A549 (cell line): ENCODE measurements around the gene ATG10. TPM values are rescaled to one million over a fixed set of nuclear protein-coding genes. Genes with fewer than 3 reads are reported as not detected.

Experiments
- ATAC-seq, 2 experiments: fragments of 200-7000 bp in 1 of 2; fragments of >200 bp in 1 of 2; cut with Nextera tagmentation in 1 of 2; cut with Tn5 transposase in 1 of 2; 3 replicates each; pipeline versions ENCODE4 v1.8.0 to v1.9.1; 2018 to 2020; ENCODE audit warnings: mild to moderate bottlenecking in 1 of 2, moderate library complexity in 1 of 2
- CTCF ChIA-PET: fragments of 300-600 bp; sonication (Branson Sonifier 250); formaldehyde crosslinking; extraction: SDS; loops from one replicate; lab custom pipeline; 2021; ENCODE audit warnings: antibody characterized with exemption, inconsistent platforms; lab: Yijun Ruan, JAX
- POLR2A ChIA-PET: fragments of 350-600 bp; formaldehyde crosslinking; extraction: SDS; loops from one replicate; lab custom pipeline; 2021; ENCODE audit warnings: antibody characterized with exemption, inconsistent platforms; lab: Yijun Ruan, JAX
- DNase-seq, 2 experiments: peaks; one replicate each; pipeline versions ENCODE4 v3.0.0 to v3.0.0-alpha.2; 2011 to 2016; ENCODE audit warnings: low read depth in 1 of 2, low spot score in 1 of 2
- FAIRE-seq: peaks from 2 replicates; lab custom pipeline; 2011; peaks lifted over from hg19 to GRCh38; lab: Jason Lieb, UNC
- H3K27ac ChIP-seq, 2 experiments: fragments of >200 bp; sonication (Bioruptor Twin); formaldehyde crosslinking; 3 replicates each; pipeline ENCODE4 v1.5.1; 2016 to 2017
- H3K4me1 ChIP-seq: fragments of >200 bp; sonication (Bioruptor Twin); formaldehyde crosslinking; 3 replicates; pipeline ENCODE4 v1.6.1; 2016
- H3K4me2 ChIP-seq: fragments of >200 bp; sonication (Bioruptor Twin); formaldehyde crosslinking; 3 replicates; pipeline ENCODE4 v1.6.1; 2016
- H3K4me3 ChIP-seq: fragments of >200 bp; sonication (Bioruptor Twin); formaldehyde crosslinking; 3 replicates; pipeline ENCODE4 v1.5.1; 2016
- H3K9me3 ChIP-seq: fragments of >200 bp; sonication (Bioruptor Twin); formaldehyde crosslinking; 3 replicates; pipeline ENCODE4 v1.6.1; 2016
- BHLHE40 ChIP-seq: IDR thresholded peaks from 2 replicates; pipeline ENCODE4 v1.6.1; 2012; ENCODE audit warnings: low read depth, low read length, inconsistent platforms
- CEBPB ChIP-seq, 2 experiments: fragments of >200 bp in 1 of 2; sonication (Bioruptor Twin) in 1 of 2; formaldehyde crosslinking in 1 of 2; IDR thresholded peaks; 2 replicates each; pipeline ENCODE4 v1.6.1; 2012 to 2016
- CHD2 ChIP-seq: fragments of 150-350 bp; IDR thresholded peaks from 2 replicates; pipeline ENCODE4 v1.6.1; 2014; ENCODE audit warnings: low read length; ENCODE audit not compliant: partially characterized antibody
- EHMT2 ChIP-seq: fragments of 200-600 bp; sonication (generic); IDR thresholded peaks from 2 replicates; pipeline ENCODE4 v1.6.1; 2016; ENCODE audit warnings: antibody characterized with exemption, low read depth, mild to moderate bottlenecking, moderate library complexity
- FOSL2 ChIP-seq, 2 experiments: fragments of 450-650 bp in 1 of 2; fragments of >200 bp in 1 of 2; sonication (Bioruptor Twin) in 1 of 2; formaldehyde crosslinking; IDR thresholded peaks; 2 replicates each; pipeline versions ENCODE4 v1.5.0 to v1.6.1; 2016 to 2020; ENCODE audit warnings: mild to moderate bottlenecking in 1 of 2, moderate library complexity in 1 of 2
- HEYL ChIP-seq: fragments of 250-450 bp; sonication (Bioruptor Pico); IDR thresholded peaks from 2 replicates; pipeline ENCODE4 v1.8.0; 2021; ENCODE audit warnings: mild to moderate bottlenecking, moderate library complexity
- HOXB5 ChIP-seq: fragments of 250-450 bp; sonication (Bioruptor Pico); IDR thresholded peaks from 2 replicates; pipeline ENCODE4 v1.5.0; 2020; ENCODE audit warnings: mild to moderate bottlenecking, moderate library complexity
- JUNB ChIP-seq: fragments of >200 bp; sonication (Bioruptor Twin); formaldehyde crosslinking; IDR thresholded peaks from 2 replicates; pipeline ENCODE4 v1.6.1; 2016
- MAFK ChIP-seq: fragments of 450-650 bp; IDR thresholded peaks from 2 replicates; pipeline ENCODE4 v1.6.1; 2014; ENCODE audit not compliant: partially characterized antibody
- NFE2L2 ChIP-seq: fragments of 150-350 bp; conservative IDR thresholded peaks from 2 replicates; pipeline ENCODE4 v1.6.1; 2014; ENCODE audit warnings: low read length
- NPAS2 ChIP-seq: fragments of 250-450 bp; sonication (Bioruptor Pico); IDR thresholded peaks from 2 replicates; pipeline ENCODE4 v1.8.0; 2022; ENCODE audit warnings: mild to moderate bottlenecking, moderate library complexity, borderline replicate concordance
- PHF8 ChIP-seq: fragments of 200-600 bp; sonication (generic); IDR thresholded peaks from 2 replicates; pipeline ENCODE4 v1.6.1; 2016; ENCODE audit warnings: low read depth, mild to moderate bottlenecking, antibody characterized with exemption, moderate library complexity, borderline replicate concordance
- RARB ChIP-seq: fragments of 250-450 bp; sonication (Bioruptor Pico); IDR thresholded peaks from 2 replicates; pipeline ENCODE4 v1.8.0; 2021; ENCODE audit warnings: mild to moderate bottlenecking, moderate library complexity
- RFX5 ChIP-seq: fragments of 450-650 bp; IDR thresholded peaks from 2 replicates; pipeline ENCODE4 v1.7.1; 2014; ENCODE audit warnings: antibody characterized with exemption, mild to moderate bottlenecking, moderate library complexity
- TFCP2L1 ChIP-seq: fragments of 250-450 bp; sonication (Bioruptor Pico); IDR thresholded peaks from 2 replicates; pipeline ENCODE4 v1.5.0; 2021; ENCODE audit warnings: mild to moderate bottlenecking
- ZC3H11A ChIP-seq: fragments of 450-650 bp; IDR thresholded peaks from 2 replicates; pipeline ENCODE4 v1.6.1; 2014; ENCODE audit warnings: antibody characterized with exemption, mild to moderate bottlenecking
- ZSCAN20 ChIP-seq: fragments of 250-450 bp; sonication (Bioruptor Pico); IDR thresholded peaks from 2 replicates; pipeline ENCODE4 v1.8.0; 2022; ENCODE audit warnings: mild to moderate bottlenecking, moderate library complexity
- WGBS: methylation state at CpG from one replicate; pipeline ENCODE4 v1.1.6; 2017; ENCODE audit errors: missing lambda C conversion rate; 5-methylcytosine and 5-hydroxymethylcytosine counted together
- polyA plus RNA-seq, 4 experiments: library from polyadenylated mRNA; depleted of rRNA in 3 of 4; stranded (reverse); fragments of >200 nt; fragmentation: RNase III in 1 of 4; extraction: RNeasy Plus Mini Kit Qiagen cat#74134 plus additional on column Dnase treatment in 1 of 4; gene quantifications; 2 replicates in 3 of 4; 3 replicates in 1 of 4; pipeline ENCODE4 v1.2.3, GENCODE V29; 2011 to 2017
- TF ChIP-seq, protein P1 (sequence below): fragments of 450-650 bp; IDR thresholded peaks from 2 replicates; pipeline ENCODE4 v1.6.1; 2014; ENCODE audit warnings: antibody characterized with exemption
- TF ChIP-seq, protein P2 (sequence below): fragments of >200 bp; sonication (Bioruptor Twin); formaldehyde crosslinking; IDR thresholded peaks from 2 replicates; pipeline ENCODE4 v1.6.1; 2016
- TF ChIP-seq, protein P3 (sequence below): fragments of >200 bp; sonication (Bioruptor Twin); formaldehyde crosslinking; IDR thresholded peaks from 3 replicates; pipeline ENCODE4 v1.5.1; 2016
- TF ChIP-seq, protein P4 (sequence below): fragments of >200 bp; sonication (Bioruptor Twin); formaldehyde crosslinking; IDR thresholded peaks from 3 replicates; pipeline ENCODE4 v1.6.1; 2016
- TF ChIP-seq, protein P5 (sequence below): IDR thresholded peaks from 2 replicates; pipeline ENCODE4 v1.6.1; 2012
- TF ChIP-seq, protein P6 (sequence below): fragments of 250-450 bp; sonication (Bioruptor Pico); IDR thresholded peaks from 2 replicates; pipeline ENCODE4 v1.5.0; 2020; ENCODE audit warnings: low read depth, mild to moderate bottlenecking, moderate library complexity

Gene ATG10
- polyA plus RNA-seq, 2 of the 4 experiments (the other 2 are of a cell fraction) = 12.7 to 17.9 TPM

DNA sequence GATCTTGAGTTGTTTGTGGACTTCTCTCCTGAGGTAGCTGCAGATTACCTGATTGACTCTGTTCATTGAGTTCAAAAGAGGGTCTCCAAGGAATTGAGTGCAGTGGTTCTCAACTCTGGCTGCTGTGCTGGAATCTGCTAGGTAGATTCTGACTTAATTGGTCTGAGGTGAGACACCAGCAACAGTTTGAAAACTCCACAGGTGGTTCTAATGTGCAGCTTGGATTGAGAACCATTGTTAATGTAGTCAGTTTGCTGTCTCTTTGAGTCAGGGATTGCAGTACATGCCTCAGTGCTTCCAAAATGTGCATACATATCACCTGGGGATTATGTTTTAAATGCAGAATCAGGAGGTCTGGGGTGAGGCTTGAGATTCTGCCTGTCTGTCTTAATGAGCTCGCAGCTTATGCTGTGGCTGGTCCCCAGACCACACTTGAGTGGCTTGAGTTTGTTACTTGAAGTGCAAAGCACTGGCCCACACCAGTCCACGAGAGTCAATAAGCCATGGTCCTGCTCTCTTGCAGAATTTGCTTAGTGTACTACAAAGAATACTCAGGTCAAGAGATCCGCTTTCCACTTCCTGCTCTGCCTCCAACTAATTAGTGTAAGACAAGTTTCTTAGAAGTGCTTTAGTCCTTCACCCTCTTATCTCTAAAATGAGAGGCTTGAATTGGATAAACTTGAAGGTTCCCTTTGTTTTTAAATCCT is 82.3 kb downstream of the ATG10 start:
- Histone ChIP-seq H3K4me3 (no peak overlapping the region), H3K4me1 (no peaks in the 10 kb centered on the region), H3K4me2 (no peak overlapping the region), H3K27ac (no peak overlapping the region), H3K9me3 (no peaks in the 10 kb centered on the region)
- DNase-seq = no peak
- no peak for FAIRE-seq
- TF ChIP-seq PHF8 = no peak
- TF ChIP-seq ZSCAN20 (CRISPR knock-in tag) = no peak
- no peak for TF ChIP-seq EHMT2
- TF ChIP-seq FOSL2 (IDR thresholded peaks at IDR 0.05) = no peak
- TF ChIP-seq FOSL2 (CRISPR knock-in tag; IDR thresholded peaks at IDR 0.05) = no peak
- TF ChIP-seq, protein P1, sequence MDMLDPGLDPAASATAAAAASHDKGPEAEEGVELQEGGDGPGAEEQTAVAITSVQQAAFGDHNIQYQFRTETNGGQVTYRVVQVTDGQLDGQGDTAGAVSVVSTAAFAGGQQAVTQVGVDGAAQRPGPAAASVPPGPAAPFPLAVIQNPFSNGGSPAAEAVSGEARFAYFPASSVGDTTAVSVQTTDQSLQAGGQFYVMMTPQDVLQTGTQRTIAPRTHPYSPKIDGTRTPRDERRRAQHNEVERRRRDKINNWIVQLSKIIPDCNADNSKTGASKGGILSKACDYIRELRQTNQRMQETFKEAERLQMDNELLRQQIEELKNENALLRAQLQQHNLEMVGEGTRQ = no peak
- TF ChIP-seq, protein P2, sequence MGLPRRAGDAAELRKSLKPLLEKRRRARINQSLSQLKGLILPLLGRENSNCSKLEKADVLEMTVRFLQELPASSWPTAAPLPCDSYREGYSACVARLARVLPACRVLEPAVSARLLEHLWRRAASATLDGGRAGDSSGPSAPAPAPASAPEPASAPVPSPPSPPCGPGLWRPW = no peak
- TF ChIP-seq, protein P3, sequence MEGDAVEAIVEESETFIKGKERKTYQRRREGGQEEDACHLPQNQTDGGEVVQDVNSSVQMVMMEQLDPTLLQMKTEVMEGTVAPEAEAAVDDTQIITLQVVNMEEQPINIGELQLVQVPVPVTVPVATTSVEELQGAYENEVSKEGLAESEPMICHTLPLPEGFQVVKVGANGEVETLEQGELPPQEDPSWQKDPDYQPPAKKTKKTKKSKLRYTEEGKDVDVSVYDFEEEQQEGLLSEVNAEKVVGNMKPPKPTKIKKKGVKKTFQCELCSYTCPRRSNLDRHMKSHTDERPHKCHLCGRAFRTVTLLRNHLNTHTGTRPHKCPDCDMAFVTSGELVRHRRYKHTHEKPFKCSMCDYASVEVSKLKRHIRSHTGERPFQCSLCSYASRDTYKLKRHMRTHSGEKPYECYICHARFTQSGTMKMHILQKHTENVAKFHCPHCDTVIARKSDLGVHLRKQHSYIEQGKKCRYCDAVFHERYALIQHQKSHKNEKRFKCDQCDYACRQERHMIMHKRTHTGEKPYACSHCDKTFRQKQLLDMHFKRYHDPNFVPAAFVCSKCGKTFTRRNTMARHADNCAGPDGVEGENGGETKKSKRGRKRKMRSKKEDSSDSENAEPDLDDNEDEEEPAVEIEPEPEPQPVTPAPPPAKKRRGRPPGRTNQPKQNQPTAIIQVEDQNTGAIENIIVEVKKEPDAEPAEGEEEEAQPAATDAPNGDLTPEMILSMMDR = no peak
- TF ChIP-seq JUNB = no peak
- no peak for TF ChIP-seq CEBPB (IDR thresholded peaks at IDR 0.05)
- no peak for TF ChIP-seq HOXB5
- TF ChIP-seq BHLHE40 = no peak
- no peak for TF ChIP-seq HEYL (CRISPR knock-in tag)
- no peak for TF ChIP-seq CHD2
- TF ChIP-seq TFCP2L1 (CRISPR knock-in tag) = no peak
- TF ChIP-seq, protein P4, sequence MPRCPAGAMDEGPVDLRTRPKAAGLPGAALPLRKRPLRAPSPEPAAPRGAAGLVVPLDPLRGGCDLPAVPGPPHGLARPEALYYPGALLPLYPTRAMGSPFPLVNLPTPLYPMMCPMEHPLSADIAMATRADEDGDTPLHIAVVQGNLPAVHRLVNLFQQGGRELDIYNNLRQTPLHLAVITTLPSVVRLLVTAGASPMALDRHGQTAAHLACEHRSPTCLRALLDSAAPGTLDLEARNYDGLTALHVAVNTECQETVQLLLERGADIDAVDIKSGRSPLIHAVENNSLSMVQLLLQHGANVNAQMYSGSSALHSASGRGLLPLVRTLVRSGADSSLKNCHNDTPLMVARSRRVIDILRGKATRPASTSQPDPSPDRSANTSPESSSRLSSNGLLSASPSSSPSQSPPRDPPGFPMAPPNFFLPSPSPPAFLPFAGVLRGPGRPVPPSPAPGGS = no peak
- no peak for TF ChIP-seq MAFK
- TF ChIP-seq, protein P5, sequence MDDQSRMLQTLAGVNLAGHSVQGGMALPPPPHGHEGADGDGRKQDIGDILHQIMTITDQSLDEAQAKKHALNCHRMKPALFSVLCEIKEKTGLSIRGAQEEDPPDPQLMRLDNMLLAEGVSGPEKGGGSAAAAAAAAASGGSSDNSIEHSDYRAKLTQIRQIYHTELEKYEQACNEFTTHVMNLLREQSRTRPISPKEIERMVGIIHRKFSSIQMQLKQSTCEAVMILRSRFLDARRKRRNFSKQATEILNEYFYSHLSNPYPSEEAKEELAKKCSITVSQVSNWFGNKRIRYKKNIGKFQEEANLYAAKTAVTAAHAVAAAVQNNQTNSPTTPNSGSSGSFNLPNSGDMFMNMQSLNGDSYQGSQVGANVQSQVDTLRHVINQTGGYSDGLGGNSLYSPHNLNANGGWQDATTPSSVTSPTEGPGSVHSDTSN = no peak
- TF ChIP-seq NFE2L2 = no peak
- CTCF ChIA-PET = no interaction called here
- no peak for ATAC-seq
- POLR2A ChIA-PET = no interaction called here
- 87% methylated on average over 3 of the region's 3 CpGs for WGBS

DNA sequence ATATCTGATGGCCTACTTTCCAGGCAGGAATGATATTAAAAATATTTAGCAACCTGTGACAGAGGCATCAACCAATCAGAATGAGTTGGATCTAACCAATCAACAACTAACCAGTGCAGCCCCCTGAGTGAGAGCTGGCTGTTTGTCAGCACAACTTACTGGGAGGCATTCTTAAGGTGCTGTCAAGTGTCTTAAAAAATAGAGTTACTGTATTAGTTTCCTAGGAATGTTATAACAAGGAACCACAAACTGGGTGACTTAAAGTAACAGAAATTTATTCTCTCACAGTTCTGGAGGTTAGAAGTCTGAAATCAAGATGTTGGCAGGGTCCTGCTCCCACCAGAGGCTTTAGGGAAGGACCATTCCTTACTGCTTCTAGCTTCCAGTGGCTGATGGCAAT is 85.2 kb downstream of the ATG10 start:
- H3K4me2 ChIP-seq = no peak overlapping the region
- ATAC-seq (no peak), FAIRE-seq (no peak), DNase-seq (no peak)
- H3K4me3 ChIP-seq = no peak overlapping the region
- no peak overlapping the region for H3K27ac ChIP-seq
- H3K9me3 ChIP-seq = no peaks in the 10 kb centered on the region
- ChIA-PET CTCF (no interaction called here), POLR2A (no interaction called here)
- no peak for TF ChIP-seq CEBPB (IDR thresholded peaks at IDR 0.05)
- TF ChIP-seq NPAS2 (CRISPR knock-in tag) = no peak
- TF ChIP-seq, protein P6, sequence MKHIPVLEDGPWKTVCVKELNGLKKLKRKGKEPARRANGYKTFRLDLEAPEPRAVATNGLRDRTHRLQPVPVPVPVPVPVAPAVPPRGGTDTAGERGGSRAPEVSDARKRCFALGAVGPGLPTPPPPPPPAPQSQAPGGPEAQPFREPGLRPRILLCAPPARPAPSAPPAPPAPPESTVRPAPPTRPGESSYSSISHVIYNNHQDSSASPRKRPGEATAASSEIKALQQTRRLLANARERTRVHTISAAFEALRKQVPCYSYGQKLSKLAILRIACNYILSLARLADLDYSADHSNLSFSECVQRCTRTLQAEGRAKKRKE (CRISPR knock-in tag) = no peak
- TF ChIP-seq RFX5 = no peak
- no peak for TF ChIP-seq MAFK
- no peak for TF ChIP-seq RARB (CRISPR knock-in tag)
- no peak for TF ChIP-seq ZC3H11A
- H3K4me1 ChIP-seq = no peaks in the 10 kb centered on the region
